ENCODE results near the gene SMARCC1.

GRCh38 chr3:47567149-47567548 is 214.5 kb downstream of the SMARCC1 start:
- TF ChIP-seq, protein P1, sequence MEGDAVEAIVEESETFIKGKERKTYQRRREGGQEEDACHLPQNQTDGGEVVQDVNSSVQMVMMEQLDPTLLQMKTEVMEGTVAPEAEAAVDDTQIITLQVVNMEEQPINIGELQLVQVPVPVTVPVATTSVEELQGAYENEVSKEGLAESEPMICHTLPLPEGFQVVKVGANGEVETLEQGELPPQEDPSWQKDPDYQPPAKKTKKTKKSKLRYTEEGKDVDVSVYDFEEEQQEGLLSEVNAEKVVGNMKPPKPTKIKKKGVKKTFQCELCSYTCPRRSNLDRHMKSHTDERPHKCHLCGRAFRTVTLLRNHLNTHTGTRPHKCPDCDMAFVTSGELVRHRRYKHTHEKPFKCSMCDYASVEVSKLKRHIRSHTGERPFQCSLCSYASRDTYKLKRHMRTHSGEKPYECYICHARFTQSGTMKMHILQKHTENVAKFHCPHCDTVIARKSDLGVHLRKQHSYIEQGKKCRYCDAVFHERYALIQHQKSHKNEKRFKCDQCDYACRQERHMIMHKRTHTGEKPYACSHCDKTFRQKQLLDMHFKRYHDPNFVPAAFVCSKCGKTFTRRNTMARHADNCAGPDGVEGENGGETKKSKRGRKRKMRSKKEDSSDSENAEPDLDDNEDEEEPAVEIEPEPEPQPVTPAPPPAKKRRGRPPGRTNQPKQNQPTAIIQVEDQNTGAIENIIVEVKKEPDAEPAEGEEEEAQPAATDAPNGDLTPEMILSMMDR (IDR thresholded peaks at IDR 0.05) = no peak
- TF ChIP-seq POLR2A (IDR thresholded peaks at IDR 0.05) = no peak
